SK-N-SH (cell line): ENCODE data around the gene HSD17B12. TPM values are rescaled to one million over a fixed set of nuclear protein-coding genes. Genes with fewer than 3 reads are reported as not detected.
A peak's percentile ranks its signal among the peaks of the same experiment; 100 is the strongest.

Experiments used
- FOSL2 ChIP-seq: IDR thresholded peaks from 2 replicates; pipeline ENCODE4 v1.4.0; 2012; ENCODE audit warnings: low read depth, mild to moderate bottlenecking, moderate library complexity, borderline replicate concordance
- FOXJ3 ChIP-seq: sonication (generic); formaldehyde crosslinking; IDR thresholded peaks from 2 replicates; pipeline ENCODE4 v1.5.1; 2020; ENCODE audit warnings: mild to moderate bottlenecking, missing genetic modification reagents
- FOXM1 ChIP-seq: IDR thresholded peaks from 2 replicates; pipeline ENCODE4 v1.4.0; 2012; ENCODE audit warnings: low read depth, mild to moderate bottlenecking
- MEF2A ChIP-seq: IDR thresholded peaks from 2 replicates; pipeline ENCODE4 v1.4.0; 2012; ENCODE audit warnings: low read depth, borderline replicate concordance
- NRF1 ChIP-seq: IDR thresholded peaks from 2 replicates; pipeline ENCODE4 v1.6.1; 2012; ENCODE audit warnings: low read depth, mild to moderate bottlenecking, low read length
- POLR2AphosphoS5 ChIP-seq: IDR thresholded peaks from 2 replicates; pipeline ENCODE4 v1.6.1; 2012; ENCODE audit warnings: low read depth, low read length
- RAD21 ChIP-seq: IDR thresholded peaks from 2 replicates; pipeline ENCODE4 v1.6.1; 2012; ENCODE audit warnings: mild to moderate bottlenecking, low read length
- RCOR1 ChIP-seq: fragments of 150-350 bp; IDR thresholded peaks from 2 replicates; pipeline ENCODE4 v1.6.1; 2017; ENCODE audit warnings: antibody characterized with exemption, low read length
- RXRA ChIP-seq: IDR thresholded peaks from 2 replicates; pipeline ENCODE4 v1.4.0; 2012; ENCODE audit warnings: low read depth, mild to moderate bottlenecking, borderline replicate concordance
- SIN3A ChIP-seq: IDR thresholded peaks from 2 replicates; pipeline ENCODE4 v1.6.1; 2012; ENCODE audit warnings: low read depth, mild to moderate bottlenecking, low read length, moderate library complexity, borderline replicate concordance
- TAF1 ChIP-seq: IDR thresholded peaks from 2 replicates; pipeline ENCODE4 v1.6.1; 2012; ENCODE audit warnings: low read depth, mild to moderate bottlenecking, low read length, moderate library complexity, borderline replicate concordance
- TCF12 ChIP-seq: IDR thresholded peaks from 2 replicates; pipeline ENCODE4 v1.4.0; 2012
- YY1 ChIP-seq: IDR thresholded peaks from 2 replicates; pipeline ENCODE4 v1.4.0; 2012; ENCODE audit warnings: low read depth, mild to moderate bottlenecking
- polyA plus RNA-seq, 3 experiments: library from polyadenylated mRNA; depleted of rRNA; stranded (reverse); fragments of >200 nt; gene quantifications; 2 replicates each; pipeline ENCODE4 v1.2.3, GENCODE V29; 2012
- TF ChIP-seq, protein P1 (sequence below): IDR thresholded peaks from 2 replicates; pipeline ENCODE4 v1.4.0; 2012; ENCODE audit warnings: low read depth, borderline replicate concordance
- TF ChIP-seq, protein P2 (sequence below): IDR thresholded peaks from 2 replicates; pipeline ENCODE4 v1.6.1; 2012; ENCODE audit warnings: mild to moderate bottlenecking, low read depth, low read length, moderate library complexity
- TF ChIP-seq, protein P3 (sequence below): fragments of 200-600 bp; sonication (generic); IDR thresholded peaks from 2 replicates; pipeline ENCODE4 v1.6.1; 2017; ENCODE audit warnings: antibody characterized with exemption, mild to moderate bottlenecking, moderate library complexity

HSD17B12 gene
- polyA plus RNA-seq, 1 of the 3 experiments (the other 2 are of a cell fraction): 19.7 TPM

DNA sequence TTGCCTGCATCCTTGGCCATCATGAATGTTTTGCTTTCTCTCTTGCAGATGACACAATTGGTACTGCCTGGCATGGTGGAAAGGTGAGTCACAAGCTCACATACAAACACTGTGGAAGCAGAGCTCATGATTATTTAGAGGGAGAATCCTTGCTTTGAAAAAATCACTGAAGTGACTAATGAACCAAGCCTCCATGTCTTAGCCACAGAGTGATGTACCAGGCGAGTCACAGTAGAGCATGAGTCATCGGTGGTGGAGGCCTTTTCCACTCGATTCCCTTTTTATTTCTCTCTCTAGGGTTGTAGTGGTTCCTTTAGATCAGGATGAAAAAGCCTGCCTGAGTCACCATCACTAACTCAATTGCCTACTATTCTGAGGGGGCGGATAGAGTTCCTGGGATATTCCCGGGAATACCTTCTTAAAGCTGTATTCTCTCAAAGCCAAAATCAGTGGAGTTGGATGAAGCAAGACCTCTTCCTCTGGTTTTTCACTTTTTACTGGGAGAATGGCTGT, 150.4 kb downstream of the HSD17B12 start (continued):
- TF ChIP-seq, protein P1, sequence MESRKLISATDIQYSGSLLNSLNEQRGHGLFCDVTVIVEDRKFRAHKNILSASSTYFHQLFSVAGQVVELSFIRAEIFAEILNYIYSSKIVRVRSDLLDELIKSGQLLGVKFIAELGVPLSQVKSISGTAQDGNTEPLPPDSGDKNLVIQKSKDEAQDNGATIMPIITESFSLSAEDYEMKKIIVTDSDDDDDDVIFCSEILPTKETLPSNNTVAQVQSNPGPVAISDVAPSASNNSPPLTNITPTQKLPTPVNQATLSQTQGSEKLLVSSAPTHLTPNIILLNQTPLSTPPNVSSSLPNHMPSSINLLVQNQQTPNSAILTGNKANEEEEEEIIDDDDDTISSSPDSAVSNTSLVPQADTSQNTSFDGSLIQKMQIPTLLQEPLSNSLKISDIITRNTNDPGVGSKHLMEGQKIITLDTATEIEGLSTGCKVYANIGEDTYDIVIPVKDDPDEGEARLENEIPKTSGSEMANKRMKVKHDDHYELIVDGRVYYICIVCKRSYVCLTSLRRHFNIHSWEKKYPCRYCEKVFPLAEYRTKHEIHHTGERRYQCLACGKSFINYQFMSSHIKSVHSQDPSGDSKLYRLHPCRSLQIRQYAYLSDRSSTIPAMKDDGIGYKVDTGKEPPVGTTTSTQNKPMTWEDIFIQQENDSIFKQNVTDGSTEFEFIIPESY: peak; percentile 82
- TF ChIP-seq NRF1 (no peak), TAF1 (no peak), FOXM1 (0 out of 2 replicates have a peak, but pooled peaks have one; percentile 35), MEF2A (peak; percentile 64; the same call in 1 of the 2 replicates), FOSL2 (peak; percentile 99), FOXJ3 (no peak), TCF12 (peak; percentile 81), YY1 (peak; percentile 79; the same call in 1 of the 2 replicates), RAD21 (no peak), RCOR1 (no peak), SIN3A (peak; percentile 65; the same call in 1 of the 2 replicates), POLR2AphosphoS5 (peak; percentile 70; the same call in 1 of the 2 replicates), RXRA (peak; percentile 78; the same call in 1 of the 2 replicates)
- TF ChIP-seq, protein P2, sequence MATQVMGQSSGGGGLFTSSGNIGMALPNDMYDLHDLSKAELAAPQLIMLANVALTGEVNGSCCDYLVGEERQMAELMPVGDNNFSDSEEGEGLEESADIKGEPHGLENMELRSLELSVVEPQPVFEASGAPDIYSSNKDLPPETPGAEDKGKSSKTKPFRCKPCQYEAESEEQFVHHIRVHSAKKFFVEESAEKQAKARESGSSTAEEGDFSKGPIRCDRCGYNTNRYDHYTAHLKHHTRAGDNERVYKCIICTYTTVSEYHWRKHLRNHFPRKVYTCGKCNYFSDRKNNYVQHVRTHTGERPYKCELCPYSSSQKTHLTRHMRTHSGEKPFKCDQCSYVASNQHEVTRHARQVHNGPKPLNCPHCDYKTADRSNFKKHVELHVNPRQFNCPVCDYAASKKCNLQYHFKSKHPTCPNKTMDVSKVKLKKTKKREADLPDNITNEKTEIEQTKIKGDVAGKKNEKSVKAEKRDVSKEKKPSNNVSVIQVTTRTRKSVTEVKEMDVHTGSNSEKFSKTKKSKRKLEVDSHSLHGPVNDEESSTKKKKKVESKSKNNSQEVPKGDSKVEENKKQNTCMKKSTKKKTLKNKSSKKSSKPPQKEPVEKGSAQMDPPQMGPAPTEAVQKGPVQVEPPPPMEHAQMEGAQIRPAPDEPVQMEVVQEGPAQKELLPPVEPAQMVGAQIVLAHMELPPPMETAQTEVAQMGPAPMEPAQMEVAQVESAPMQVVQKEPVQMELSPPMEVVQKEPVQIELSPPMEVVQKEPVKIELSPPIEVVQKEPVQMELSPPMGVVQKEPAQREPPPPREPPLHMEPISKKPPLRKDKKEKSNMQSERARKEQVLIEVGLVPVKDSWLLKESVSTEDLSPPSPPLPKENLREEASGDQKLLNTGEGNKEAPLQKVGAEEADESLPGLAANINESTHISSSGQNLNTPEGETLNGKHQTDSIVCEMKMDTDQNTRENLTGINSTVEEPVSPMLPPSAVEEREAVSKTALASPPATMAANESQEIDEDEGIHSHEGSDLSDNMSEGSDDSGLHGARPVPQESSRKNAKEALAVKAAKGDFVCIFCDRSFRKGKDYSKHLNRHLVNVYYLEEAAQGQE: no peak; the same call in none of the 2 replicates
- TF ChIP-seq, protein P3, sequence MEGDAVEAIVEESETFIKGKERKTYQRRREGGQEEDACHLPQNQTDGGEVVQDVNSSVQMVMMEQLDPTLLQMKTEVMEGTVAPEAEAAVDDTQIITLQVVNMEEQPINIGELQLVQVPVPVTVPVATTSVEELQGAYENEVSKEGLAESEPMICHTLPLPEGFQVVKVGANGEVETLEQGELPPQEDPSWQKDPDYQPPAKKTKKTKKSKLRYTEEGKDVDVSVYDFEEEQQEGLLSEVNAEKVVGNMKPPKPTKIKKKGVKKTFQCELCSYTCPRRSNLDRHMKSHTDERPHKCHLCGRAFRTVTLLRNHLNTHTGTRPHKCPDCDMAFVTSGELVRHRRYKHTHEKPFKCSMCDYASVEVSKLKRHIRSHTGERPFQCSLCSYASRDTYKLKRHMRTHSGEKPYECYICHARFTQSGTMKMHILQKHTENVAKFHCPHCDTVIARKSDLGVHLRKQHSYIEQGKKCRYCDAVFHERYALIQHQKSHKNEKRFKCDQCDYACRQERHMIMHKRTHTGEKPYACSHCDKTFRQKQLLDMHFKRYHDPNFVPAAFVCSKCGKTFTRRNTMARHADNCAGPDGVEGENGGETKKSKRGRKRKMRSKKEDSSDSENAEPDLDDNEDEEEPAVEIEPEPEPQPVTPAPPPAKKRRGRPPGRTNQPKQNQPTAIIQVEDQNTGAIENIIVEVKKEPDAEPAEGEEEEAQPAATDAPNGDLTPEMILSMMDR: no peak
- TF ChIP-seq, all 33 proteins: peak for 15
